Measurements from ENCODE around the gene SAMD5.
A peak's percentile ranks its signal among the peaks of the same experiment; 100 is the strongest.

SAMD5 gene

DNA sequence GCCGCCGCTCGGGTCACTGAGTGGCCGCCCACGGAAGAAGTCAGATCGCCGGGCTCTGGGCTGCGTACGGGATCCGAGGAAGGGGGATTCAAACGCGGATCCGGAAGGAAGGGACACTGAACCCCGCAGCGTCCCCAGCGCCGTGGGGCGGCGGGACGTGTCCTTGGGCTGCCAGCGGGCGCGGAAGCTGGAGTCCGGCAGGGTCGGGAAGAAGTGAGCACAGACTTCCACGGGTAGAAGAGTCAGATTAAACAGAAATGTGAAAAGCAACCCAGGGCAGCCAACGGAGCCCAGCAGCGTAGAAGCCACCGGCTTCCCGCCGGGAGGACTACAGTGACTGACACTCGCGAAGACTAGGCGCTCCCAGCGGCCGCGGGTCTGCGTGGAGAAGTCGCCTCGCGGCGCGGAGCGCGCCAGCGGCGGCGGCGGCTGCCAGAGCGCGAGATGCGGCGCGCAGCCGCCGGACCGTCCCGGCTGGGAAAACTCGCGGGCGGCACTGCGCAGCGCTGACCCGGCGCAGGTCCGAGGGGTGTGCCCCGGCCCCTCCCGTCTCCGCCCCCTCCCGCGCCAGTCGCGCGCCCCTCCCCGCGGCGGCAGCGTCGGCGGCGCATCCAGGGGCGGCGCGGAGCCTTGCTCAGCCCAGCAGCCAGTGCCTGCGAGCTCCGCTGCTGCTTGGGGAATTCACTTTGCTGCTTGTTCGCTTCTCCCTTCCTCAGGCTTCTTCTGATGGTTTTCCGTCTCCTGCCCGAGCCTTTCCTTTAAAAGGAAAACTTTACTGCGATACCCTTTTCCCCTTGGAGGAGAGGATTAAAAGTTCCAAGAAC is at the start of gene SAMD5:
SAMD5 (plus strand) TSS at position 649 of the 824 bp plus-strand sequence. CDS start 239 bp downstream, outside the sequence.
- H3K9me3 ChIP-seq (ENCODE audit: control insufficient read depth, low read length): peaks cover 6% of the 10 kb centered on the region
- peaks cover 11% of the 10 kb centered on the region for H3K4me1 ChIP-seq (ENCODE audit: control insufficient read depth, insufficient read depth, low read length)
- H3K4me3 ChIP-seq (ENCODE audit: low read length): peak within 1 kb of the TSS; percentile 83
- peak within 1 kb of the TSS; percentile 25 for H3K9ac ChIP-seq (ENCODE audit: low read length)
- DNase-seq (ENCODE audit: low read depth): peak; percentile 91
- no peaks in the 10 kb centered on the region for H3K36me3 ChIP-seq (ENCODE audit: control insufficient read depth, insufficient read depth, low read length, severe bottlenecking)
- H3K27me3 ChIP-seq (replicated peaks; ENCODE audit: control insufficient read depth, insufficient read depth, low read length): peaks cover 53% of the 10 kb centered on the region

DNA sequence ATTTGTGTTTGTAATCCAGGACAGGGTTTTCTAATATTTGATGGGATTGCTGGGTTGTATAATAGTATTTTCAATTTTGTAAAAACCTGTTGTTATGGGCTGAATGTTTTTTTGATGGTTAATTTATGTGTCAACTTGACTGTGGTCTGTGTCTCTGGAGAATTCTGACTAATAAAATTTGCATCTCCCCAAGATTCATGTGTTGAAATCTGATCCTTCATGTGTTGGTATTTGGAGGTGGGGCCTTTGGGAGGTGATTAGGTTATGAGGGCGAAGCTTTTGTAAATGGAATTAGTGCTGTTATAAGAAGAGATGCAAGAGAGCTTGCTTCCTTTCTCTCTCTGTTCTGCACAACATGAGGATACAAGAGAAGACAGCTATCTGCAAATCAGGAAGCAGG is 48.7 kb upstream of the SAMD5 start:
- H3K9me3 ChIP-seq (ENCODE audit: control insufficient read depth, low read length): no peaks in the 10 kb centered on the region
- no peaks in the 10 kb centered on the region for H3K36me3 ChIP-seq (ENCODE audit: control insufficient read depth, insufficient read depth, low read length, severe bottlenecking)
- H3K9ac ChIP-seq (ENCODE audit: low read length): no peak overlapping the region
- DNase-seq (ENCODE audit: low read depth): no peak
- no peak overlapping the region for H3K4me3 ChIP-seq (ENCODE audit: low read length)
- no peaks in the 10 kb centered on the region for H3K27me3 ChIP-seq (replicated peaks; ENCODE audit: control insufficient read depth, insufficient read depth, low read length)
- H3K4me1 ChIP-seq (ENCODE audit: control insufficient read depth, insufficient read depth, low read length): no peaks in the 10 kb centered on the region

DNA sequence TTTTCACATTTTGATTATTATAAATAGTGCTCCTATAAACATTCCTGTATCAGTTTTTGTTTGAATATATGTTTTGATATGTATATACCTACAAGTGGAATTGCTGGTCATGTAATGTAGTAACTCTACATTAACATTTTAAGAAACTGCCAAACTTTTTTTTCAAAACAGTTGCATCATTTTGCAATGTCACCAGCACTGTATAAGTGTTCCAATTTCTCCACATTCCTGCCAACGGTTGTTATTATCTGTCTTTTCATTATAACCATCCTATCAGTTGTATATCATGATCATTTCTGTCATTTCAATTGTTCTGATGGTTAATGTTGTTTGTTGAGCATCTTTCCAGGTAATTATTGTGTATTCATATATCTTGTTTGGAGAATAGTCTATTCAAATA is 44.8 kb upstream of the SAMD5 start:
- no peaks in the 10 kb centered on the region for H3K36me3 ChIP-seq (ENCODE audit: control insufficient read depth, insufficient read depth, low read length, severe bottlenecking)
- no peaks in the 10 kb centered on the region for H3K9me3 ChIP-seq (ENCODE audit: control insufficient read depth, low read length)
- no peak for DNase-seq (ENCODE audit: low read depth)
- no peaks in the 10 kb centered on the region for H3K4me1 ChIP-seq (ENCODE audit: control insufficient read depth, insufficient read depth, low read length)
- H3K4me3 ChIP-seq (ENCODE audit: low read length): no peak overlapping the region
- no peak overlapping the region for H3K9ac ChIP-seq (ENCODE audit: low read length)
- H3K27me3 ChIP-seq (replicated peaks; ENCODE audit: control insufficient read depth, insufficient read depth, low read length): no peaks in the 10 kb centered on the region

DNA sequence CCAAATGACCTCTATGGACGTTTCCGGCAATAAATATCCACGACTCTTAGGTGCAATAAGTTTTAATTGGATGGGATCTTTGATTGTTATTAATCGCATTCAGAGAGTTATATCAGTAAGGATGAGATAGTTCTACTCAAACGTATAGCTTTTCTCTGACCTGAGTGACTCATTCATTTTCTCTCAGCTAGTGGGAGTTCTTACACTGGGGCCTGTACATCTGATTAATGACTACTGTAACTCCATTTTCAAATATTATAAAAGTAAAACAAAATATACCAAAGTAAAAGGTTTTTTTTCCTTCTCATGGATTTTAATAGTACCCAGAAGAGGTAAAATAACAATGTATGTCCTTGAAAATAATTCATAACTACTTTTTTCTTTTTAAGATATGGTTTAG is 41.1 kb upstream of the SAMD5 start:
- no peaks in the 10 kb centered on the region for H3K4me1 ChIP-seq (ENCODE audit: control insufficient read depth, insufficient read depth, low read length)
- no peaks in the 10 kb centered on the region for H3K27me3 ChIP-seq (replicated peaks; ENCODE audit: control insufficient read depth, insufficient read depth, low read length)
- no peaks in the 10 kb centered on the region for H3K36me3 ChIP-seq (ENCODE audit: control insufficient read depth, insufficient read depth, low read length, severe bottlenecking)
- H3K4me3 ChIP-seq (ENCODE audit: low read length): no peak overlapping the region
- no peak for DNase-seq (ENCODE audit: low read depth)
- no peaks in the 10 kb centered on the region for H3K9me3 ChIP-seq (ENCODE audit: control insufficient read depth, low read length)
- H3K9ac ChIP-seq (ENCODE audit: low read length): no peak overlapping the region

- Histone ChIP-seq H3K36me3 (ENCODE audit: control insufficient read depth, insufficient read depth, low read length, severe bottlenecking) (no peaks in the 10 kb centered on the region), H3K9ac (ENCODE audit: low read length) (no peak overlapping the region), H3K9me3 (ENCODE audit: control insufficient read depth, low read length) (no peaks in the 10 kb centered on the region), H3K4me1 (ENCODE audit: control insufficient read depth, insufficient read depth, low read length) (no peaks in the 10 kb centered on the region), H3K27me3 (replicated peaks; ENCODE audit: control insufficient read depth, insufficient read depth, low read length) (no peaks in the 10 kb centered on the region), H3K4me3 (ENCODE audit: low read length) (no peak overlapping the region)
- DNase-seq (ENCODE audit: low read depth): peak; percentile 4
Observed at GRCh38 chr6:147467886-147468285, 40.6 kb upstream of the SAMD5 start.

GRCh38 chr6:147468634-147469033 is 39.9 kb upstream of the SAMD5 start:
- Histone ChIP-seq H3K4me3 (ENCODE audit: low read length) (no peak overlapping the region), H3K27me3 (replicated peaks; ENCODE audit: control insufficient read depth, insufficient read depth, low read length) (no peaks in the 10 kb centered on the region), H3K9ac (ENCODE audit: low read length) (no peak overlapping the region), H3K36me3 (ENCODE audit: control insufficient read depth, insufficient read depth, low read length, severe bottlenecking) (no peaks in the 10 kb centered on the region), H3K4me1 (ENCODE audit: control insufficient read depth, insufficient read depth, low read length) (no peaks in the 10 kb centered on the region), H3K9me3 (ENCODE audit: control insufficient read depth, low read length) (peaks cover 7% of the 10 kb centered on the region)
- DNase-seq (ENCODE audit: low read depth): no peak

DNA sequence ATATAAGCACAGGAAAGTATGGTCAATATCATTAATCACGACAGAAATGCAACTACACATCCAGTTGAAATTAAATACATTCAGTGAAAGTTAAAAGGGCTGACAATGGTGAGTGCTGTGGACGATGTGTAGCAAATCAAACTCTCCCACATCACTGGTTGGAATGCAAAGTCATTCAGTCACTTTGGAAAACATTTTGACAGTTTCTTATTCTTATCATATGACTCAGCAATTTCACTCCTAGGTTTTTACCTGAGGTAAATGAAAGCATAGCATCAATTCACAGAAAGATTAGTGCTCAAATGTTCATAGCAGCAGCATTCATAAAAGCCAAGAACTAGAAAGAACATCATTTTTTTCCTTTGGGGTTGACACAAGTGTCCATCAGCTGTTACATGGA is 28.6 kb upstream of the SAMD5 start:
- H3K9ac ChIP-seq (ENCODE audit: low read length): no peak overlapping the region
- no peaks in the 10 kb centered on the region for H3K27me3 ChIP-seq (replicated peaks; ENCODE audit: control insufficient read depth, insufficient read depth, low read length)
- H3K36me3 ChIP-seq (ENCODE audit: control insufficient read depth, insufficient read depth, low read length, severe bottlenecking): no peaks in the 10 kb centered on the region
- H3K4me3 ChIP-seq (ENCODE audit: low read length): no peak overlapping the region
- H3K4me1 ChIP-seq (ENCODE audit: control insufficient read depth, insufficient read depth, low read length): no peaks in the 10 kb centered on the region
- no peak for DNase-seq (ENCODE audit: low read depth)
- peaks cover 5% of the 10 kb centered on the region for H3K9me3 ChIP-seq (ENCODE audit: control insufficient read depth, low read length)

- no peak for DNase-seq (ENCODE audit: low read depth)
- no peaks in the 10 kb centered on the region for H3K4me1 ChIP-seq (ENCODE audit: control insufficient read depth, insufficient read depth, low read length)
- H3K9ac ChIP-seq (ENCODE audit: low read length): no peak overlapping the region
- no peak overlapping the region for H3K4me3 ChIP-seq (ENCODE audit: low read length)
- peaks cover under 1% of the 10 kb centered on the region for H3K9me3 ChIP-seq (ENCODE audit: control insufficient read depth, low read length)
- H3K27me3 ChIP-seq (replicated peaks; ENCODE audit: control insufficient read depth, insufficient read depth, low read length): no peaks in the 10 kb centered on the region
- no peaks in the 10 kb centered on the region for H3K36me3 ChIP-seq (ENCODE audit: control insufficient read depth, insufficient read depth, low read length, severe bottlenecking)
Observed at GRCh38 chr6:147486683-147487082, 21.8 kb upstream of the SAMD5 start.

DNA sequence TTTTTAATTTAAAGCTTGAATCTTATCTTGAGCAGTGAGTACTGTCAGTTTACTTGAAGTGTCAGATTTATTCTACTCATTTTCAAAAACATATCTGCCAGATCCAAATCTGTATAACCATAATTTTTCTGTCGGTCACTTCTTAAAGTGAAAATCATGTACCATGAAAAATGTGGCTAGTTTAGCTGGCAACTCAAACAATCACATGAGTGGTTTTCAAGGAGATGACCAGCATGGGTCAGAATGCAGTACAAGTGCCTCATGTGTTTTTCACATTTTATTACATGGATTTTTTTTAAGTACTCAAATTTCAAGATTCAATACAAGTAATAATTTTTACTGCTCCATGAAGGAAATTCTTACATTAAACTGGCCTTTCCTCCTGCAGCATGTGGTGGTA is 11.0 kb upstream of the SAMD5 start:
- Histone ChIP-seq H3K27me3 (replicated peaks; ENCODE audit: control insufficient read depth, insufficient read depth, low read length) (peaks cover 13% of the 10 kb centered on the region), H3K36me3 (ENCODE audit: control insufficient read depth, insufficient read depth, low read length, severe bottlenecking) (no peaks in the 10 kb centered on the region), H3K9ac (ENCODE audit: low read length) (no peak overlapping the region), H3K4me1 (ENCODE audit: control insufficient read depth, insufficient read depth, low read length) (no peaks in the 10 kb centered on the region), H3K4me3 (ENCODE audit: low read length) (no peak overlapping the region), H3K9me3 (ENCODE audit: control insufficient read depth, low read length) (peaks cover 6% of the 10 kb centered on the region)
- no peak for DNase-seq (ENCODE audit: low read depth)

DNA sequence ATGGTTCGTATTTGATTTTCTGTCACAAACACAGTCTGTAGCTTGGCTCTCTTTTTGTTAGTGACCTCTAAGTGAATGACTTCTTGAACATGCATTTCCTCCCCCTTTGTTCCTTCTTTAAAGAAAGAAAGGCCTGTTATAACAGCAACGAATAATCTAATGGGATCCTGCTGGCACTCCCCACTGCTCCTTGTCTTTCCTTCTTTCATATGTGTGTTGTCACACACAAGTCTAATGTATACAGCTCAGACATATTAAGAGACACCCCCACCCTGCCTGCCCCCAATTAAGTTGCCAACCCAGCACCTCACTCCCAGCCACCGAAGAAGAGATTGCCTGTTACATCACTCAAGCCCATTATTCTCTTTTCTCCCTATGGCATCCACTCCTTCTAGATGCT is 4.9 kb upstream of the SAMD5 start:
- H3K4me3 ChIP-seq (ENCODE audit: low read length): no peak overlapping the region
- H3K4me1 ChIP-seq (ENCODE audit: control insufficient read depth, insufficient read depth, low read length): peaks cover 8% of the 10 kb centered on the region
- H3K27me3 ChIP-seq (replicated peaks; ENCODE audit: control insufficient read depth, insufficient read depth, low read length): peaks cover 38% of the 10 kb centered on the region
- no peak overlapping the region for H3K9ac ChIP-seq (ENCODE audit: low read length)
- DNase-seq (ENCODE audit: low read depth): no peak
- H3K9me3 ChIP-seq (ENCODE audit: control insufficient read depth, low read length): no peaks in the 10 kb centered on the region
- no peaks in the 10 kb centered on the region for H3K36me3 ChIP-seq (ENCODE audit: control insufficient read depth, insufficient read depth, low read length, severe bottlenecking)

GRCh38 chr6:147504848-147505247 is 3.6 kb upstream of the SAMD5 start:
- H3K36me3 ChIP-seq (ENCODE audit: control insufficient read depth, insufficient read depth, low read length, severe bottlenecking): no peaks in the 10 kb centered on the region
- H3K27me3 ChIP-seq (replicated peaks; ENCODE audit: control insufficient read depth, insufficient read depth, low read length): peaks cover 49% of the 10 kb centered on the region

GRCh38 chr6:147506704-147507114 is 1.8 kb upstream of the SAMD5 start:
- no peaks in the 10 kb centered on the region for H3K36me3 ChIP-seq (ENCODE audit: control insufficient read depth, insufficient read depth, low read length, severe bottlenecking)
- peaks cover 11% of the 10 kb centered on the region for H3K4me1 ChIP-seq (ENCODE audit: control insufficient read depth, insufficient read depth, low read length)
- peaks cover 54% of the 10 kb centered on the region for H3K27me3 ChIP-seq (replicated peaks; ENCODE audit: control insufficient read depth, insufficient read depth, low read length)
- peak; percentile 91 for DNase-seq (ENCODE audit: low read depth)
- no peak overlapping the region for H3K9ac ChIP-seq (ENCODE audit: low read length)
- peak overlapping the region; percentile 62 for H3K4me3 ChIP-seq (ENCODE audit: low read length)
- no peaks in the 10 kb centered on the region for H3K9me3 ChIP-seq (ENCODE audit: control insufficient read depth, low read length)

More at GRCh38 chr6:147504848-147505247, 3.6 kb upstream of the SAMD5 start:
- Histone ChIP-seq H3K9ac (ENCODE audit: low read length) (no peak overlapping the region), H3K9me3 (ENCODE audit: control insufficient read depth, low read length) (no peaks in the 10 kb centered on the region), H3K4me3 (ENCODE audit: low read length) (no peak overlapping the region), H3K4me1 (ENCODE audit: control insufficient read depth, insufficient read depth, low read length) (peaks cover 11% of the 10 kb centered on the region)
- no peak for DNase-seq (ENCODE audit: low read depth)

Measured in adipocyte (in vitro differentiated cells).